HG03108 (cell line): Measurements from ENCODE around the gene ZNF286A.
"Not testable (repeated sequence)": the region's sequence is repeated elsewhere in the genome, so short reads cannot be mapped to it uniquely, and the experiment has no call there.

Experiments
- ATAC-seq: cut with Tn5 transposase; IDR thresholded peaks from one replicate; pipeline ENCODE4 v1.9.1; 2021; ENCODE audit warnings: moderate library complexity; ENCODE audit not compliant: unreplicated experiment

ZNF286A gene

GRCh38 chr17:15699413-15699924 lies at the start of gene ZNF286A:
ZNF286A (plus strand) TSS chr17:15699752; CDS start chr17:15700330, 578 bp downstream.
- peak; percentile 98 for ATAC-seq

- no peak for ATAC-seq
These were observed 49.6 kb upstream of the ZNF286A start for GRCh38 chr17:15649861-15650421.

GRCh38 chr17:15650741-15651582 lies 48.6 kb upstream of the ZNF286A start:
- ATAC-seq = no peak

DNA sequence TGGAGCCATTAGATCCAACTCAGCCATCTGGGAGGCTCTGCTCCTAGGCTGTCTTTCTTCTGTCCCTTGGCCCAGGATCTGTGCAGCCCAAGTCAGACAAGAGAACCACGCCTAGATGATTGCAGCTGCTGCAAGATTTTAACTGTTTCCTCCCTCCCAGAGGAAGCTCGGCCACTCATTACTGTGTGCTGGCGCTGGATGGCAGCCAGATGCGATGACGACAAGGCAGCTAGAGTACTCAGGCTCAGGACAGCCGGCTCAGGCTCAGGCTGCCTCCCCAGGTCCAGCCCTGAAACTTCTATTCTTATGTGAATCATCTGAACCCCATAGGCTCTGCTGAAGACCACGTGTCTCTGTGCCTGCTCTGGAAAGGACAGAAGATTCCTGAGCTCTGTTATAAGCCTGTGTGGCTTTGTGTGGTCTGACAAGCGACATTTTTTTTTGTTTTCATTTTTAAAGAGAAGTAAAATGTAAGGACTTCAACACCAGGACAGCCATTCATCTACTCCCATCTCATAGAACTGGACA lies 47.9 kb upstream of the ZNF286A start:
- ATAC-seq = peak; percentile 92

GRCh38 chr17:15652960-15653359 lies 46.6 kb upstream of the ZNF286A start:
- no peak for ATAC-seq

DNA sequence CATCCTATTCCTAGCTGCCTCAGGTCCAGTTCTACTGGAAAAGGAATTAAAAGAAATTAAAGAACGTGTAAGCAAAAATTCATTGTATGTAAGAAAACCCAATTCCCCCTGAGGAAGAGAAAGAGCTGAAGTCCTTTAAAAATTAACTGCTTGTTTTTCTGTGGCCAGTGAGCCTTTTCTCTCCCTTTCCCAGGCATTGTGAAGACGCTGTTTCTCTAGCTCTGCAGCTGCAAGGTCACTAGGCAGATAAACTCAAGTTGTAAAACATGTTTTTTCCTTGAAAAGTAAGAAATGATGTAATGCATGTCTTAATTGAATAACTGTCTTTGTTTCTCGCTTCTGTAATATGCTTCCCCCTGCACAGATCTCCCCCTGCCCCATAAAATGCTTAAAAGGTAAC lies 45.2 kb upstream of the ZNF286A start:
- ATAC-seq = not testable (repeated sequence)

DNA sequence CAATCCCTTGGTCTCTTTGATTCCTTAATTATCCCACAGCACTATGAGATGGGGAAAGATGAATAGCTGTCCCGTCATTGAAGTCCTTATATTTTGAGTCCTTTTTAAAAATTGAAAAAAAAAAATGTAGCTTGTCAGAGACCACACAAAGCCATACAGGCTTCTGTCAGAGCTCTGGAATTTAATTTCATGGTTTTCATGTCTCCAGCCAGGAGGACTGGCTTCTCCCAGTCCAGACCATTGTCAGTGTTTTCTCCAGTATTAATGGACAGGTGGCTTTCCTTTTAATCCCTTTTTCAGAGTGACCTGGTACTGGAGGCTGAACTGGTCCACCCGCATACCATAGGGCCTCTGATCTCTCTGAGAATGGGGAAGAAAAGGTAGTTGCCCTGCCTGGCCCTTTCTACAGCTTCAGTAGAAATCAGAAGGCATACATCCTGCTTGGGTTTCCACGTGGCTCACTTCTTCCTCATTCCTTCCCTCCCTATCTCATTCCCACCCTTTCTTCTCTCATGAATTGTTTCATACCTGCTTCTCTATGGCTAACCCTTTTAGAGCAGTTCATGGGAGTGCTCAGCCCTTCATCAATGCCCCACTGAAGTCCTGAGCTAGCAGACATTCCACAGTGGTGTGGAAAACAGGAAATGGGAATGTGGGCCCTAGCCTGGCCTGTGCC lies 44.5 kb upstream of the ZNF286A start:
- no peak for ATAC-seq

DNA sequence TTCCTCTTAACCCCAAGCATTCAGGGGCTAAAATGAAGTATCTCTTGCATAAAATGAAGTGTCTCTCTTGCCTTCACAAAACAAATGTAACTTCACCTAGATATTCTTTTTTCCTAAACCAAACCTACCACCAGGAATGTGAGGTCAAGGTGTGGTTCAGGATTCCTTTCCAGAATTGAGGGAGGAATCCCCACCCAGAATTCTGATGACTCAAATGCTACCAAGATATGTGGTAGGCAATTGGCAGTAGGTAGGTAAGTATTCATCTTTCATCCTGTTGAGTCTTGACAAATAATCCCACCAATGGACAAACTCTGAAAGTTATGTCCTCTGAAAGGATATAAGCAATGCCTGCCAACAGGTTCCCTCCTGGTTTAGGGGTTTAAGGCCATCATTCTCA lies 41.7 kb upstream of the ZNF286A start:
- no peak for ATAC-seq

DNA sequence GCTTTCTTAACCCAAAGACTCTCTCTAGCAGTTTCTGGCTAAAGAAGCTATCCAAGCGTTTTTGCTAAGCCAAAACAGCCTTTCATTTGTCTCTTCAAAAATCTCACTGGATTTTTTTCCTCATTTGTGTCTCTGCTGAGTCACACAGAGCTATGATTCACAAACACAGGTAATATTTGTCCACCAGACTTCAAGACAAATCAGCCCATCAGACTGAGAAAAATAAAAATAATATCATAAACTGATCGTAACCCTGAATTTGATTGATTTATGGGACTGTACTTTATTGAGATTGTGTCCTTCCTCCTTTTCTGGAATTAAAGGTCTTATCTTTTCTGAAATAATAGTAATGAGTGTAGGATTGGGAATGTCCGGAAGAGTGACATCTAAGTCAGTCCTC lies 41.3 kb upstream of the ZNF286A start:
- no peak for ATAC-seq

GRCh38 chr17:15659236-15659635 lies 40.3 kb upstream of the ZNF286A start:
- ATAC-seq = no peak

GRCh38 chr17:15659663-15660062 lies 39.9 kb upstream of the ZNF286A start:
- no peak for ATAC-seq

GRCh38 chr17:15660077-15660476 lies 39.5 kb upstream of the ZNF286A start:
- ATAC-seq = no peak

DNA sequence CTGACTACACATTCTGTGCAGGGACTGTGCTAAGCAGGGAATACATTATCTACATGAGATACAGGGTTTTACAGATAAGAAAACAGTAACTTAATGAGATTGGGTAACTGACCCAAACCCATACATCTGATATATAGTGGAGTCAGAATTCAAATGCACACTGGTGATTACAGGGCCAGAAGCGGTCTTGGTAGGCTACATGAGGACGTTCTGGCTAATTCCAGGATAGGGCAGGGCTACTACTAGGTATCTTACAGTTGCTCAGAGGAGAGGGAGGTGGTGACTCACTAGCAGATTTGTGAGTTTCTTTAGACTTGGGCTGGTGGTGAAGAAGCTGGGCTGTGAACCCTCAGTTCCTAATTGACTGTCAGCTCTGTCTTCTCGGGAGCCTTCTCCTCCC lies 36.9 kb upstream of the ZNF286A start:
- ATAC-seq = no peak

DNA sequence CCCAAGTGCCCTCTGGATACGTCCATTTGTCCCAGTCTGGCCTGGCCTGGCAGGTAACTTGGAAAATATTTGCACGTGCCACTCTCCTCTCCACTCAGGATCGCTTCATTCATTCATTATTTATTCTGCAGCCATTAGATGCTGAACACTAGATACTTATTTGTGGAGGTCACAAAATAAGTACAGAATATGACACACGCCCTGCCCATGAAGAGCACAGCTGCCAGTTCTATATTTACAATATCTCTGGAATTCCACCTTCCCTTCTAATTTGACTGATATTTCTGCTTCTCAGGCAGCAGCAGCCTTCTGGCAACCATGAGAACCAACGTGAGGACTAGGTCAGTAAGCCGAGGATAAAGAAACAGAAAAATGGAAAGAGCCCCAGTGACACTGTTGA lies 36.4 kb upstream of the ZNF286A start:
- no peak for ATAC-seq

- no peak for ATAC-seq
These were observed 35.9 kb upstream of the ZNF286A start for GRCh38 chr17:15663691-15664090.

DNA sequence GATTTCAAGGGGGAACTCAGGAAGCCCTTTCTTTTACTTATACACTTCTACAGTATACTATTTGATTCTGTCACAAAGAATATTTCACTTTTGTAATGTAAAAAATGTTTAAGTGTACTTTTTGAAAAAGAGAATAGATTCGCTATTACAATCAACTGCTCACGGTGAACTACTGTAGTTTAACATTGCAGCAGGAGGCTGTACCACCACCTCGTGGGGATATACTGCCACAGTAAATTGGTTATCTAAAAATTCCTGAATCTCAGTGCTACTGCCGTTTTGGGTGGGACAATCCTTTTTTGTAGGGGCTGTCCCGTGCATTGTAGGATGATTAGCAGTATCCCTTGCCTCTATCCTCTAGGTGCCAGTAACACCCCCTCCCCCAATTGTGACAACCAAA lies 30.0 kb upstream of the ZNF286A start:
- ATAC-seq = not testable (repeated sequence)

GRCh38 chr17:15674640-15675039 lies 24.9 kb upstream of the ZNF286A start:
- ATAC-seq = not testable (repeated sequence)

GRCh38 chr17:15675991-15676390 lies 23.6 kb upstream of the ZNF286A start:
- ATAC-seq = not testable (repeated sequence)

DNA sequence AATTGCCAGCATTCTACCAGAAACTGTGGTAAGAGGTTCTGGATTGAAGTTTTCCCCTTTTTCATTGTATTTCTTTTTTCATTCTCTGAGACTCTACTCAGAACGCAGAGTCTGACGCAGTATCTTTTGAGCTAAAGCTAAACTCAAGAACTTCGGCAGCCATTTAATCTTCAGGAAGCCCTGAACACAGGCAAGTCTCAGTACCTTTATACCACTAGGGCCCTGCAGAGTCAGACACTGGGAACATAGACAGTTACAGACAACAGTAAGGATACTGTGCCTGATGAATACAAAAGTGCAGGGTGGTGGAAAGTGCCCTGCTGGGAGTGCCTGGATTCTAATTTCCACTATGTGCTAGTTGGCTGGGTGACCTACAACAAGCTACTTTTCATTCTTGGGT lies 16.4 kb upstream of the ZNF286A start:
- not testable (repeated sequence) for ATAC-seq

- peak; percentile 94 for ATAC-seq
These were observed 15.6 kb upstream of the ZNF286A start, which contains the start of gene TRIM16 for GRCh38 chr17:15683824-15684478. TRIM16 (minus strand) TSS chr17:15684311; CDS start chr17:15651609, 32,702 bp downstream.

DNA sequence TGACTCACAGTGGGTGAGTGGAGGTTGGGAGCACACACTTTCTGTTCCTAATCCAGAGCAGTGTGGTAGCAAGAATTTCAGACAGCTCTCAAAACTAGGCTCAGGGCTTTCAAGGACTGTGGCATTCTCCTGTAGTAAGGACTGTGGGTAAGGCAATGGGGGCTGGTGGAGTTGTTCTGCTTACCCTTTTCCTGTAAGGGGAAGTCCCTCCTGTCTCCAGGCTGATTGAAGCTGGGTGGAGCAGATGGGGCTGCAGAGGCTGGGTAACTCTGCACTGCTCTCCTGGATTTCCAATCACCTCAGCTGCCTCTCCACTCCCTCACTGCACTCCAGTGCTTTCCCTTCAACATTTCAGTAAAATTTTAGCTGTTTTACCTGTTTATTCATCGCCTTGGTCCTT lies 12.1 kb upstream of the ZNF286A start:
- ATAC-seq = not testable (repeated sequence)
